Fibroblast of skin of scalp (primary cell): ENCODE data around the gene STOX1. TPM values are rescaled to one million over a fixed set of nuclear protein-coding genes. Genes with fewer than 3 reads are reported as not detected.
"Not testable (repeated sequence)": the region's sequence is repeated elsewhere in the genome, so short reads cannot be mapped to it uniquely, and the experiment has no call there.

Experiments used
- DNase-seq: peaks from one replicate; pipeline ENCODE4 v3.0.0-alpha.2; 2013
- polyA plus RNA-seq, 2 experiments: library from polyadenylated mRNA; unstranded; fragments of 120-200 nt; gene quantifications; one replicate each; pipeline ENCODE4 v1.2.1, GENCODE V29; 2013; ENCODE audit not compliant: insufficient read length in 2 of 2

Gene STOX1
- polyA plus RNA-seq (2013, experiment 1 of 2; ENCODE audit: insufficient read length): 0.17 TPM
- 0.20 TPM for polyA plus RNA-seq (2013, experiment 2 of 2; ENCODE audit: insufficient read length)

- DNase-seq: peak; percentile 62
These were observed at the start of gene STOX1 for GRCh38 chr10:68826764-68827591. Gene STOX1, plus strand, starts transcription at chr10:68827531. Its CDS starts 93 bp downstream, at chr10:68827624.

GRCh38 chr10:68781613-68782574, 45.4 kb upstream of the STOX1 start:
- no peak for DNase-seq

GRCh38 chr10:68784476-68784875, 42.9 kb upstream of the STOX1 start:
- peak; percentile 9 for DNase-seq

GRCh38 chr10:68787813-68788212, 39.5 kb upstream of the STOX1 start:
- DNase-seq: no peak

- no peak for DNase-seq
These were observed 36.9 kb upstream of the STOX1 start for GRCh38 chr10:68790476-68790875.

GRCh38 chr10:68792115-68792514, 35.2 kb upstream of the STOX1 start:
- no peak for DNase-seq

GRCh38 chr10:68795886-68796532, 31.3 kb upstream of the STOX1 start:
- DNase-seq: no peak

- peak; percentile 24 for DNase-seq
These were observed 30.7 kb upstream of the STOX1 start for GRCh38 chr10:68796605-68797004.

- DNase-seq: no peak
These were observed 27.1 kb upstream of the STOX1 start for GRCh38 chr10:68800211-68800610.

GRCh38 chr10:68804692-68805091, 22.6 kb upstream of the STOX1 start:
- DNase-seq: no peak

GRCh38 chr10:68810830-68811229, 16.5 kb upstream of the STOX1 start:
- not testable (repeated sequence) for DNase-seq

- DNase-seq: no peak
These were observed 15.9 kb upstream of the STOX1 start for GRCh38 chr10:68811314-68812009.

GRCh38 chr10:68812420-68812819, 14.9 kb upstream of the STOX1 start:
- no peak for DNase-seq

- DNase-seq: no peak
These were observed 13.8 kb upstream of the STOX1 start for GRCh38 chr10:68813559-68813958.

GRCh38 chr10:68816796-68817412, 10.4 kb upstream of the STOX1 start:
- no peak for DNase-seq

- DNase-seq: not testable (repeated sequence)
These were observed 7.0 kb upstream of the STOX1 start for GRCh38 chr10:68820359-68820758.

- DNase-seq: not testable (repeated sequence)
These were observed 4.7 kb upstream of the STOX1 start for GRCh38 chr10:68822626-68823025.

- not testable (repeated sequence) for DNase-seq
These were observed 245 bp downstream of the STOX1 start for GRCh38 chr10:68827592-68827959.

- DNase-seq: not testable (repeated sequence)
These were observed 811 bp downstream of the STOX1 start for GRCh38 chr10:68828083-68828601.

GRCh38 chr10:68828833-68829232, 1.5 kb downstream of the STOX1 start:
- no peak for DNase-seq

- no peak for DNase-seq
These were observed 2.2 kb downstream of the STOX1 start for GRCh38 chr10:68829521-68829920.
